ENCODE results near the gene TMEM72.

DNA sequence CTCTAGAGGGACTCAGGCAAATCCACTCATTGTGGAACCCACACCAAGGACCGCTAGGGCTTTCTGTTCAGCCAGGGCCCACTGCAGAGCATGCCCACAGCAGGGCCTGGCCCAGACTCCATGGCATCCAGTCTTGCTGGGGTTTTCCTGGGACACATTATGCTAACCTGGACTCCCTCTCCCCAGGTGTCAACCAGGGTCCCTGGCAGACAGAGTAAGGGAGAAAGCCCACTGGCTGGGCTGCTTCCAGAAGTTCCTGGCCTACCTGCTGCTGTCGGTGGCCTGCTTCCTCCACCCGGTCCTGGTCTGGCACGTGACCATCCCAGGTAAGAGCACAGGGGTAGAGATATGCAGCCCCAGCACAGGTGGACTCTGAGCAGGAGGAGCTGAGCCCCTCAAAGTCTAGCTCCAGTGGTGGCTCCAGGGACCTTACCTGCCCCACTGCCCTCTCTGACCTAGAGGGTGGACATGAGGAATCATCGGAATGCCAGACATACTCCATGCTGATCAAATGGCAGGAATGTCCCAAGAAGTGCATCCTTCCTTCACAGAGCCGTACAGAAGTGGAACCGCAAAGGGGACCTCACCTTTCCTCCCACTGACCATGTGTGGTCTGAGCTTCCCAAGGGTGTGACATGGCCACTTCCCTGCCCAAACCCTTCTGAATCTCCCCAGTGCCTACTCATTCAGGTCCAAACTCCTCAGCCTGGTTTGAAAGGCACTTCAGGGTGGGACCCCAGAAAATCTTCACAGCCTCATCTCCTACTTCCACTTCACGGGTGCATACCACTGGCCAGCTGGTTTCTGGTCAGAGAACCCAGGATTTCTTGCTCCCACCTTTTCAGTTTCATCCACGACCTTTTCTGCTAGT is 22.5 kb downstream of the TMEM72 start:
- TF ChIP-seq CTCF (conservative IDR thresholded peaks at IDR 0.05) (no peak), EZH2 (IDR thresholded peaks at IDR 0.05; ENCODE audit: low read depth) (no peak)
